A673 (cell line): ENCODE results near the gene SDHA.

Experiments
- CTCF ChIP-seq: fragments of 300-800, 200-600 bp; sonication (generic); conservative IDR thresholded peaks from 2 replicates; pipeline ENCODE4 v1.5.1; 2017; ENCODE audit warnings: low read depth, mild to moderate bottlenecking, antibody characterized with exemption, low read length, moderate library complexity, mixed read lengths
- EZH2 ChIP-seq: fragments of 200-600 bp; sonication (generic); IDR thresholded peaks from 2 replicates; pipeline ENCODE4 v1.6.1; 2017; ENCODE audit warnings: borderline replicate concordance, low read depth, mild to moderate bottlenecking, mixed read lengths, antibody characterized with exemption, low read length; ENCODE audit not compliant: poor library complexity, severe bottlenecking

DNA sequence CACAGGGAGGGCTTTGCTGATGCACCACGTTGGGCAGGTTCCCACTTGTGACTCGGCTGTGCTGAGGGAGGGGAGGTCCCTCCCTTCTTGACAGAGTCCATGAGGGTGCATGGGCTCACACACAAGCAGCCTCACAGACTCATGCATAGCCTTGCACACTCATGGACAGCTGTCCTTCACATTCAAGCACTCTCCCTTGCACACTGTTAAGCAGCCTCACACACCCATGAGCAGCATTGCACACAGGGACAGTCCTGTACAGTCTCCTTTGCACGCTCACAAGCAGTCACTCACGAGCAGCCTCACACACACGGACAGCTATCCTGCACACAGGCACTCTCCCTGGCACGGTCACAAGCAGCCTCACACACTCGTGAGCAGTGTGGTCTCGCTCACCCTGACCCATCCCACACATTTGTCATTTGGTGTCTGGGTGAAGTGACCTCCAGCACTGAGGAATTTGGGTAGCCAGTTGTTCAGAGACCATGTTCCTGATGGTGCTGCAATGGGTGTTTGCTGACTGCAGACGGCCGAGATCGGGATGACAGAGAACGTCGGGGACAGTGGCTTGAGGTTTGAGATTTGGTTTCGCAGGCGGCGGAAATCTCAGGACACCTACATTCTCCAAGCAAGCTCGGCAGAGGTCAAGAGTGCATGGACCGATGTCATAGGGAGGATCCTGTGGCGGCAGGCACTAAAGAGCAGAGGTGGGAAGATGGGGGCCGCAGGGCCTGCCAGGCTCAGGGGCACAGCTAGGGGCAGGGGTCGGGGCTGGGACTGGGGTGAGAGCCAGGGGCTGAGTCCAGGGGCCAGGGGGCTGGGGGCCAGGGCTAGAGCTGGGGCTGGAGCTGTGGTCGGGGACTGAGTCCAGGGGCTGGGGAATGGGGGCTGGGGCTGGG, 44.5 kb upstream of the SDHA start:
- TF ChIP-seq CTCF (no peak), EZH2 (no peak)
